NCI-H774 (cell line): Measurements from ENCODE around the gene VWDE.
"Not testable (repeated sequence)": the region's sequence is repeated elsewhere in the genome, so short reads cannot be mapped to it uniquely, and the experiment has no call there.

Source experiments
- DNase-seq: peaks from one replicate; lab custom pipeline; 2025; lab: John Stamatoyannopoulos, UW

Gene VWDE

GRCh38 chr7:12403287-12404181, at the start of gene VWDE:
Gene VWDE (minus strand): TSS chr7:12403865. CDS start chr7:12403716, 149 bp downstream.
- peak; percentile 80 for DNase-seq

- DNase-seq: not testable (repeated sequence)
These were observed 49.5 kb upstream of the VWDE start for GRCh38 chr7:12453136-12453535.

- no peak for DNase-seq
These were observed 47.0 kb upstream of the VWDE start for GRCh38 chr7:12450615-12451014.

- no peak for DNase-seq
These were observed 41.1 kb upstream of the VWDE start for GRCh38 chr7:12444785-12445184.

- DNase-seq: no peak
These were observed 36.6 kb upstream of the VWDE start for GRCh38 chr7:12440229-12440628.

GRCh38 chr7:12436896-12437535, 33.4 kb upstream of the VWDE start:
- peak; percentile 72 for DNase-seq

- no peak for DNase-seq
These were observed 32.5 kb upstream of the VWDE start for GRCh38 chr7:12436126-12436525.

GRCh38 chr7:12434012-12434642, 30.5 kb upstream of the VWDE start:
- DNase-seq: no peak

GRCh38 chr7:12431886-12432556, 28.4 kb upstream of the VWDE start:
- DNase-seq: no peak

- no peak for DNase-seq
These were observed 21.6 kb upstream of the VWDE start for GRCh38 chr7:12425311-12425710.

GRCh38 chr7:12423997-12424745, 20.5 kb upstream of the VWDE start:
- DNase-seq: no peak

GRCh38 chr7:12423355-12423996, 19.8 kb upstream of the VWDE start:
- no peak for DNase-seq

- no peak for DNase-seq
These were observed 19.1 kb upstream of the VWDE start for GRCh38 chr7:12422554-12423320.

GRCh38 chr7:12418452-12418851, 14.8 kb upstream of the VWDE start:
- DNase-seq: no peak

- DNase-seq: no peak
These were observed 11.4 kb upstream of the VWDE start for GRCh38 chr7:12415072-12415471.

GRCh38 chr7:12412407-12412806, 8.7 kb upstream of the VWDE start:
- DNase-seq: no peak

GRCh38 chr7:12410523-12410922, 6.9 kb upstream of the VWDE start:
- no peak for DNase-seq

GRCh38 chr7:12409097-12409711, 5.5 kb upstream of the VWDE start:
- DNase-seq: no peak

- not testable (repeated sequence) for DNase-seq
These were observed 4.0 kb upstream of the VWDE start for GRCh38 chr7:12407652-12408051.

- no peak for DNase-seq
These were observed 1.3 kb downstream of the VWDE start for GRCh38 chr7:12402365-12402725.
